Suprapubic skin (tissue), 4 donors: ENCODE data around the gene UBXN4.

Experiments
- POLR2A ChIP-seq, 2 donors: fragments of 450-650 bp; IDR thresholded peaks; one replicate each; pipeline ENCODE4 v1.6.1; 2017; ENCODE audit warnings: antibody characterized with exemption in 2 of 2, mild to moderate bottlenecking in 2 of 2, moderate library complexity in 2 of 2
- POLR2AphosphoS5 ChIP-seq, 3 donors: sonication (generic); formaldehyde crosslinking; IDR thresholded peaks; one replicate each; pipeline ENCODE4 v1.6.1; 2017; ENCODE audit warnings: antibody characterized with exemption in 3 of 3
- TF ChIP-seq, protein P1 (sequence below), 2 donors: fragments of 200-600 bp in 1 of 2; fragments of 450-650 bp in 1 of 2; sonication (generic) in 1 of 2; IDR thresholded peaks; one replicate each; pipeline ENCODE4 v1.5.1; 2016 to 2019; ENCODE audit warnings: antibody characterized with exemption in 2 of 2, mild to moderate bottlenecking in 1 of 2, moderate library complexity in 1 of 2

DNA sequence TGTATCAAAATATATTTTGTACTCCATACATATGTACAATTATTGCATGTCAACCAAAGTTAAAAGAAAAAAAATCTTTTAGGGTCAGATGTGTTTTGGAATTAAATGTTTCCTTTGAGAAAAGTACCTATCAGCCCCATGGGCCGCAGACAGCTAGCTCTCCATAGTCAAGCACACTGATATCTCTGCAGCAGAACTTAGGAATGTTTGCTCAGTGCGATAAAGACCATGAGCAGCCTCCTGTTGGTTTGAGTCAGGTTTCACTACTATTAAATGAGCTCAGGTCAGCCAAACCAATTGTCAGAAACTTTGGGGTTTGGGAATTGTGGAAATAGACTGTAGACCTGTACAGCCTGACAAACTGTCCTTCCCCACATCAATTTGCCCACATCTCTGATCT lies 61.6 kb downstream of the UBXN4 start:
- TF ChIP-seq, protein P1, sequence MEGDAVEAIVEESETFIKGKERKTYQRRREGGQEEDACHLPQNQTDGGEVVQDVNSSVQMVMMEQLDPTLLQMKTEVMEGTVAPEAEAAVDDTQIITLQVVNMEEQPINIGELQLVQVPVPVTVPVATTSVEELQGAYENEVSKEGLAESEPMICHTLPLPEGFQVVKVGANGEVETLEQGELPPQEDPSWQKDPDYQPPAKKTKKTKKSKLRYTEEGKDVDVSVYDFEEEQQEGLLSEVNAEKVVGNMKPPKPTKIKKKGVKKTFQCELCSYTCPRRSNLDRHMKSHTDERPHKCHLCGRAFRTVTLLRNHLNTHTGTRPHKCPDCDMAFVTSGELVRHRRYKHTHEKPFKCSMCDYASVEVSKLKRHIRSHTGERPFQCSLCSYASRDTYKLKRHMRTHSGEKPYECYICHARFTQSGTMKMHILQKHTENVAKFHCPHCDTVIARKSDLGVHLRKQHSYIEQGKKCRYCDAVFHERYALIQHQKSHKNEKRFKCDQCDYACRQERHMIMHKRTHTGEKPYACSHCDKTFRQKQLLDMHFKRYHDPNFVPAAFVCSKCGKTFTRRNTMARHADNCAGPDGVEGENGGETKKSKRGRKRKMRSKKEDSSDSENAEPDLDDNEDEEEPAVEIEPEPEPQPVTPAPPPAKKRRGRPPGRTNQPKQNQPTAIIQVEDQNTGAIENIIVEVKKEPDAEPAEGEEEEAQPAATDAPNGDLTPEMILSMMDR (IDR thresholded peaks at IDR 0.05), result no peak
- no peak for TF ChIP-seq POLR2A (IDR thresholded peaks at IDR 0.05)
- no peak for TF ChIP-seq POLR2AphosphoS5 (IDR thresholded peaks at IDR 0.05)
